HG03521 (cell line): ENCODE data around the gene MYL11.
"Not testable (repeated sequence)": the region's sequence is repeated elsewhere in the genome, so short reads cannot be mapped to it uniquely, and the experiment has no call there.

Experiments
- ATAC-seq: cut with Tn5 transposase; IDR thresholded peaks from one replicate; pipeline ENCODE4 v1.9.1; 2021; ENCODE audit warnings: mild to moderate bottlenecking, moderate library complexity; ENCODE audit not compliant: unreplicated experiment

MYL11 gene

GRCh38 chr16:30395155-30395991 lies 20.8 kb downstream of the MYL11 start, which contains the start of gene ZNF48:
Gene ZNF48 (plus strand): TSS chr16:30395420. CDS start chr16:30395795, 375 bp downstream.
- ATAC-seq: peak; percentile 53

- ATAC-seq: no peak
Observed at GRCh38 chr16:30395992-30396585, 21.5 kb downstream of the MYL11 start.

- not testable (repeated sequence) for ATAC-seq
Observed at GRCh38 chr16:30396627-30397026, 22.0 kb downstream of the MYL11 start.

- no peak for ATAC-seq
Observed at GRCh38 chr16:30397056-30397455, 22.5 kb downstream of the MYL11 start.

- no peak for ATAC-seq
Observed at GRCh38 chr16:30397776-30398660, 23.4 kb downstream of the MYL11 start.

GRCh38 chr16:30398661-30399434 lies 24.2 kb downstream of the MYL11 start:
- ATAC-seq: no peak

GRCh38 chr16:30399435-30400186 lies 25.0 kb downstream of the MYL11 start:
- no peak for ATAC-seq

- no peak for ATAC-seq
Observed at GRCh38 chr16:30401768-30402425, 27.3 kb downstream of the MYL11 start.

GRCh38 chr16:30406795-30407101 lies 32.1 kb downstream of the MYL11 start:
- ATAC-seq: no peak

- peak; percentile 77 for ATAC-seq
Observed at GRCh38 chr16:30407102-30407803, 32.7 kb downstream of the MYL11 start, which contains the start of gene ZNF771. Gene ZNF771 (plus strand): TSS chr16:30407606. CDS start chr16:30408054, 448 bp downstream.

GRCh38 chr16:30407804-30408534 lies 33.4 kb downstream of the MYL11 start:
- ATAC-seq: no peak

GRCh38 chr16:30409125-30410060 lies 34.8 kb downstream of the MYL11 start:
- ATAC-seq: peak; percentile 37

GRCh38 chr16:30413112-30413806 lies 38.7 kb downstream of the MYL11 start:
- no peak for ATAC-seq

GRCh38 chr16:30414159-30414558 lies 39.6 kb downstream of the MYL11 start:
- ATAC-seq: no peak

GRCh38 chr16:30416047-30416603 lies 41.5 kb downstream of the MYL11 start:
- ATAC-seq: no peak
